Left kidney (tissue), 2 donors: ENCODE measurements around the gene FAM210B. TPM values are rescaled to one million over a fixed set of nuclear protein-coding genes. Genes with fewer than 3 reads are reported as not detected.
"Not testable (repeated sequence)": the region's sequence is repeated elsewhere in the genome, so short reads cannot be mapped to it uniquely, and the experiment has no call there.

ENCODE experiments used
- DNase-seq: peaks from one replicate; pipeline ENCODE4 v3.0.0-alpha.2; 2013
- polyA plus RNA-seq: library from polyadenylated mRNA; unstranded; fragments of 120-200 nt; gene quantifications from one replicate; pipeline ENCODE4 v1.2.1, GENCODE V29; 2013; ENCODE audit not compliant: insufficient read length

Gene FAM210B
- polyA plus RNA-seq, 1 donor, result 40.7 TPM

DNA sequence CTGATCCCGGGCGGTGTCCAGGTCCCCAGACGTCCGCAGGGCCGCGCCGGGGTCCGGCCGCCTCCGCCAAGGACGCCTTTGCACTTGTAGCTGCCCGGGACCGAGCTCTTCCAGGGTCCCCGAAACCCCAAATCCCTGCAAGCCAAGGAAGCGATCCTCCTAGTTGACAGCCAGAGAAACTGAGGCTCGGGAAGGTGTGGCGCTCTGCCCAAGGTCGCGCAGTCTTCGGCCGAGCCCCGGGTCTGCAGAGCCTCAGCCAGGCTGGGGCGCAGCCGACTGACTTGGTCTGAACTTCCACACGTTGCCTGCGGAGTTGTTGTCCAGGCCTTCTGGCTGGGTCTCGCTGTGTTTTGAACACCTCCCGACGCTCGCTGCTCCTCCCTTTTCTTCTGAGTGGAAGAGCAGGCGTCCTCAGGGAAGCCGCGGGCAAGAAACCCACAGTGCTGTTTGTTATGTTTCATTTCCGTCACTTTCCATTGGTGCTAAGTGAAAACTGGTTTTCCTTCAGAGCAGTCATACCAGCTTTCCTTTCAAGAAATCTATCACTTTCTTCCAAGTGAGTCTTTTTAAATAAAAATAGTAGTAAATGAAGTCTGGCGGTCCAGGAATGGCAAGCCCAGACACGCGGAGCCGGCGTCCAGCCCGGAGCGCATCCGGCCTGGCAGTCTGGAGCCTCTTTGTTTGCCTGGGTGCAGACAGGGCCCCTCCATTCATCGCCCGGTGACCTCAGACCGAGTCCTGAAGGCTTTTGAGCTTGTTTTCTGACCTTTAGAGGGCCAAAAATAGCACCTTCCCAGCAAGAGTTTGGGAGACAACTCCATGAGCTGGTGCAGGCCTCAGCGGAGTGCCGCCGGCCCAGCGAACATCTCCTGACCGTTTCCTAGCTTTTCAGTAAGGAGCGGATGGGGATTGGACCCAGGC, 698 bp downstream of the FAM210B start:
- DNase-seq, result peak; percentile 36

- DNase-seq, result no peak
Observed at GRCh38 chr20:56360133-56360907, 1.5 kb downstream of the FAM210B start.

DNA sequence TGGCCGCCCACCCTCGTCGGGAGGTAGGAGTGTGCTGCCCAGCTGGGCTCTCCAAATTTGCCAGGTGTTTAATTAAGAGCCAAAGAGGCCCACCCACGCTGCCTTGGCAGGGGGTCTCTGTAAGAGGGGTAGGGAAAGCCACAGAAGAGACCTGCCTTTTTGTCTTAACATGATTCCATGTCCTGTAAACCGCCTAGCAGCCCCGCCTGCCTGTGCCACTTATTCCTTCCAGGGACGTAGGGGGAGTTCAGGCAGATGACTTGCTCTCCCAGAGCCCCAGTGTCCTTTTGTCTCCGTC, 2.1 kb downstream of the FAM210B start:
- no peak for DNase-seq

DNA sequence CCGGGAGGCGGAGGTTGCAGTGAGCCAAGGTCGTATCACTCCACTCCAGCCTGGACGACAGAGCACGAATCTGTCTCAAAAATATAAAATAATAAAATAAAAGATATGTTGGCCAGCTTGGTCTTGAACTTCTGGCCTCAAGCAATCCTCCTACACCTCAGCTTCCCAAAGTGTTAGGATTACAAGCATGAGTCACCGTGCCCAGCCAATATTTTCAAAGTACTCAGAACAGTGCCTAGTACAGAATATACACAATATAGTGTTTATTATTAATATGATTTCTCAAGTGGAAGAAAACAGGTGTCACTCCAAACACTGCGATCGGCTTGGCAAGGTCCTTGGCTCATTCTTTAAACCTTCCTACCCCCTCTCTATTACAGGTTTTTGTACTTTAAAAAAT, 3.1 kb downstream of the FAM210B start:
- no peak for DNase-seq

GRCh38 chr20:56362833-56363413, 4.1 kb downstream of the FAM210B start:
- DNase-seq, result no peak

DNA sequence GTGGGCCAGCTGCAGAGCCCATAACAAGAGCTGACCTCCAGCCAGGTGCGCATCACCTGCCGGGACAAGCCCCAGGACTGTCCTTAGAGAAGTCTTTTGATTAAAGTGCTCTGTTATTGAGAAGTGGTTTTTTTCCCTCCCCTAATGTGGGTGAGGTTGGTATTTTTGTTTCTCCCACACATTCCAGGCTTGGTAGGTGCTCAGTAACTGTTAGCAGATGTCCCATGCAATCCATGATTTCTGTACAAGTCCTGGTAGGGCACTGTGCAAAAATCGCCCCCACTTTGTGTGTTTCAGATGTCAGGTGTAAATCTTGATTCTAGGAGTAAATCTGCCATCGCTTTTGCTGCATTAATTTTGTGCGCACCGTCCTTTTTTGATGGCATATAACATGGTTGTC, 4.7 kb downstream of the FAM210B start:
- DNase-seq, result no peak

GRCh38 chr20:56368351-56369134, 9.8 kb downstream of the FAM210B start:
- DNase-seq, result no peak

- DNase-seq, result no peak
Observed at GRCh38 chr20:56369179-56369578, 10.4 kb downstream of the FAM210B start.

- DNase-seq, result no peak
Observed at GRCh38 chr20:56371977-56372376, 13.2 kb downstream of the FAM210B start.

DNA sequence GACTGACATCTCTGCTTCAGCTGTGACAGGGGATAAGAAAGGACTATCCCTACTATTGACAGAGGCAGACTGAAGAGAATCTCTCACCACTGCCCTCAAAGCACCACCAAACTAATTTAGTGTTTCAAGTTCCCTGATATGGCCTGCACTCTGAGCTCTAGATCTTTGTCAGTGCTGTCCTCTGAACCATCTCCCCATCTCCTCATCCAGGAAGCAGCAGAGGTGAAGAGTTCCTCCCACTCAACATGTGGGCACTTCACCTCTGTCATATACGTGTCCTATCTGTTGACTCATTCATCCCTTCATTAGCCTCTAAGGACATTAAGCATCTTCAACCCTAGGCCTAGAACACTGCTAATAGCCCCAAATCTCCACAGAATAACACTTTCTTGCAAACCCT, 14.1 kb downstream of the FAM210B start:
- DNase-seq, result no peak

GRCh38 chr20:56373942-56374341, 15.2 kb downstream of the FAM210B start:
- DNase-seq, result no peak

- no peak for DNase-seq
Observed at GRCh38 chr20:56376331-56376730, 17.6 kb downstream of the FAM210B start.

GRCh38 chr20:56378386-56378785, 19.6 kb downstream of the FAM210B start:
- DNase-seq, result no peak

GRCh38 chr20:56380375-56380774, 21.6 kb downstream of the FAM210B start:
- DNase-seq, result no peak

DNA sequence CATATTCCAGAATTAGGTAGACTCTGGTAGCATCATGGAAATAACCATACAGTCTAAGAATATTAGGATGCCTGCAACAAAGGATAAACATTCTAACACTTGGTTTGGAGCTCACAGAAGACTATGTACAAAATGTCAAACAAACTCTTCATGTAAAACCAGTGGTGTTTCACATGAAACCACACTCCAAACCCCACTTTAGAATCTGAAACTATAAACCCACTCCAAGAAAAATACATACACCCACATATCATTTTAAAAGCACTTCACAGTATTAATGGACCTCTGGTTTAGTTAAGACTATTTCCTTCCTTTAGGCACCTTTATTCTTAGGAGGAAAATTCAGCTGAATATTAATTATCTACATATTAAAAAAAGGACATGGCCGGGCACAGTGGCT, 22.7 kb downstream of the FAM210B start:
- no peak for DNase-seq

GRCh38 chr20:56382696-56383095, 23.9 kb downstream of the FAM210B start:
- DNase-seq, result no peak

DNA sequence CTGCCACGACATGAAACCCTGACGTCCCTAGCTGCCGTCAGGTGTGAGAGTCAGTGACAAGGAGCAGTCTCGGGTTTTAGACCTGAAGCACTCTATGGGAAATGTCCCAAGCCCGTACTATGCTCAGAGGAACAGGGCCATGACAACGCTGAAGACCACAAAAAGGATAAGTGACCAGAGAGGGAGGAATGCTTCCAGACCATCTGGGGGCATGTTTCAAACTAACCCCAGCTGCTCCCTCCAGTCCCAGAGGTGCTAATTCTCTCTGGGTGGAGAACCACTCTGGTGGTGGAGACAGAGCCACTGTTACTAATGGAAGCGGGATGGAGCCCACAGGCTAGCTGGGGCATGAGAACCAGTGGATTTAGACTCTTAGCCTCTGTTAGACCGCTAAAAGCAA, 24.6 kb downstream of the FAM210B start:
- DNase-seq, result no peak

GRCh38 chr20:56385130-56385529, 26.4 kb downstream of the FAM210B start:
- DNase-seq, result no peak

- no peak for DNase-seq
Observed at GRCh38 chr20:56386219-56386618, 27.4 kb downstream of the FAM210B start.

- DNase-seq, result no peak
Observed at GRCh38 chr20:56388882-56389281, 30.1 kb downstream of the FAM210B start.

DNA sequence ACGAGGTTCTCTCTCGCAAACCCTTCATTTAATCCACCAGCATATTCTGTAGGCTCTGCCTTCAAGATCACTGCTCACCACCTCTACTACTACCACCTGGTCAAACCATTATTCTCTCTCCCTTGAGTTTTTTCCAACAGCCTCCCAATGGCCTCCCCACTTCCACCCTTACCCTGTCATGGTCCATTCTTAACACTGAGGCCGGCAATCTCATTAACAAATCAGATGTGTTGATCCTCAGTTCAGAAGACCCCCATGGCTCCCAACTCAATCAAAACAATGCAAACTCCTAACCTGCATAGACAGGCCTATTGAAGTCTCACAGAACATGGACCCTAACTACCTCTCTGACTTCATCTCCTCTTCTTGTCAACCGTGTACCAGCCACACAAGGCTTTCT, 31.0 kb downstream of the FAM210B start:
- DNase-seq, result no peak

GRCh38 chr20:56390396-56390795, 31.6 kb downstream of the FAM210B start:
- DNase-seq, result not testable (repeated sequence)
